ENCODE results near the gene ANKRA2.

Gene ANKRA2, protein sequence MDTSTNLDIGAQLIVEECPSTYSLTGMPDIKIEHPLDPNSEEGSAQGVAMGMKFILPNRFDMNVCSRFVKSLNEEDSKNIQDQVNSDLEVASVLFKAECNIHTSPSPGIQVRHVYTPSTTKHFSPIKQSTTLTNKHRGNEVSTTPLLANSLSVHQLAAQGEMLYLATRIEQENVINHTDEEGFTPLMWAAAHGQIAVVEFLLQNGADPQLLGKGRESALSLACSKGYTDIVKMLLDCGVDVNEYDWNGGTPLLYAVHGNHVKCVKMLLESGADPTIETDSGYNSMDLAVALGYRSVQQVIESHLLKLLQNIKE
- 27.4 reads per million, percentile 54 among the genes with 10 or more reads in this experiment for total RNA-seq

DNA sequence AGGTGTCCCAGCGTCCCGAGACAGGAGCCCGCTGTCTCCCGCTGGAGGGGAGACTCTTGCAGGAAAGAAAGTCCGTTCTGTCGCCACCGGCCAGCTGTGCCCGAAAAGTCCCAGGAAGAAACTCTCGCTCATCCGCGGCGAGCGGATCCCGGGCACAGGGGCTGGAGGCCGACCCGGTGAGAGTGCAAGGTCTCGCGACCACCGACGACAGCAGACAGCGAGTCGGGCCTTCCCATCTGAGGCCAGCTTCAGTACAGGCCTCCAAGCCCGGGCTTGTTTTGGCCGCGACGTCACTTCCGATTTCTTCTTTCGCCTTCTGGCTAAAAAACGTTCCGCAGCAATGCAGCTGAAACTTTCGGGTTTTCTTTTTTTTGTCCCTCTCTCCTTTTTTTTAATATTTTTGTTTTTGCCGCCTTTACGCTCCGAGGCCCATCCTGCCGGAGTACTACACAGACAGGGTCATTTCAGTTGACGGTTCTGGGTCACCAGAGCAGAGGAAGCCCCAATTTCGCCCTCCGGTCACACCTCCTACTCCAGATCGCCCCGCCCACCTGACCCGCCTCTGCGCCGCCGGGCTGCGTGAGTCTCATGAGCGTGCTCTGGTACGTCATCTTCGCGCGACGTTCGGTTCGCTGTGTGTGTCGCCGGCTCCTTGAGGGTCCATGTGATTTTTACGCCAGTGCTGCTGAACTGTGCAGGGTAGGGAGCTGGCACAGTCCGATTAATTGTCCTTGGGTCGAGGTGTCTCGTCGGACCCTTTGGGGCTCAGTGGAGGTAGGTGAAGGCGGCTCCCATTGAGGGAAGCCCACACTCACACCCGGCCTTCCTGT, at the start of gene ANKRA2, which contains the start of gene UTP15:
Gene ANKRA2 (minus strand): TSS at position 501 of the 830 bp plus-strand sequence. CDS start 2,758 bp downstream, outside the sequence.
Gene UTP15 (plus strand): TSS at position 605 of the 830 bp plus-strand sequence. CDS start 1,602 bp downstream, outside the sequence.
- peak; percentile 100 for DNase-seq

DNA sequence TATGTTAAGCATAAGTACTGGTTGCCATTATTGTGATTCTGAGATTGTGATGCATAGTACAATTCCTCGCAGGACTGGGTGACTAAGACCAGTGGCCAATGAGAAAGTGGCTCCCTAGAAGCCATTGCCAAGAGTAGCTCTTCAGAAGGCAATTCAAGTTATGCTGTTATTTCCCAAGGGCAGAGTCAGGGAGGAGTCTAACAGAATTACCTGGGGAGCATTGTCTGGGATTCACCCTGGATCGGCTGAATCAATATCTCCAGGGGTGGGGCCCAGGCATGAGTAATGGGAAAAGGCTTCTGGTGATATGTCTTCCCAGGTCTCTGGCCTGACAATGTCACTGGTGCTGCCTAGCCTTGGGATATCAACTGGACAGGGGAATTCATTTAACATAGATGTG, 49.6 kb upstream of the ANKRA2 start:
- DNase-seq, result no peak

DNA sequence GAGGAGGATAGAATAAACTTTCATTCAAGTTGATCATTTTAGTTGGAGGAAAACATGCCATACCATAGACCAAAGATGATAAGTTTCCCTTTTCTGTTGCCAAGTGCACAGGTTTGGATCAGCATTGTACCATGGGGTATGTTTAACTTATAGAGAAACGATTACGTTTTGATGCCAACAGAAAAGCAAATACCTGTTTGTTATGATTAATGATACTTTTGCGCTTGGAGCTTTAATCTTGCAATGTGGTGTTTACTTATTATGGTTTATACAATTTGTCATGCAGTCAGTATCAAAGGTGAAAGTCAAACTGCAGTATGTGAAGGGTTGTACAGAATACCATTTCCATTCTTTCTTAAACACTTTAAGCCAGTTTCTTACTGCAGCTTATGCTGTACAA, 47.4 kb upstream of the ANKRA2 start:
- no peak for DNase-seq

DNA sequence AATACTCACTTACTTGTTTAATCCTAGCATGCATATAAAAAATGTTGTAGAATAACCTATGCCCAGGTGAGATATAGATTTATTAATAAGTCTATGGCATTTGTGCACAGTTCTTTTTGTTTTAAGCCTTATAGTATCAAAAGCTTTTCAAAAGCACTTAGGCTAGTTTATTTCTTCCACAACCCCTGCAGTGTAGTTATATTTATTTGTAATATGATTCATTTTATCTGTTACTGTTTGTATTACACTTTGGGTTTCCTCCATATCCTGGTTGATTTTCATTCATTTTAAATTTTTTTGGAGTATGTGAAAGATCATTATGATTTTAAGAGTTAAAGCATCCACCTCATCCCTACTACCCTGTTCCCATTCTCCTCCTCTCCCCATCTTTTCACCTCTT, 41.8 kb upstream of the ANKRA2 start:
- no peak for DNase-seq

DNA sequence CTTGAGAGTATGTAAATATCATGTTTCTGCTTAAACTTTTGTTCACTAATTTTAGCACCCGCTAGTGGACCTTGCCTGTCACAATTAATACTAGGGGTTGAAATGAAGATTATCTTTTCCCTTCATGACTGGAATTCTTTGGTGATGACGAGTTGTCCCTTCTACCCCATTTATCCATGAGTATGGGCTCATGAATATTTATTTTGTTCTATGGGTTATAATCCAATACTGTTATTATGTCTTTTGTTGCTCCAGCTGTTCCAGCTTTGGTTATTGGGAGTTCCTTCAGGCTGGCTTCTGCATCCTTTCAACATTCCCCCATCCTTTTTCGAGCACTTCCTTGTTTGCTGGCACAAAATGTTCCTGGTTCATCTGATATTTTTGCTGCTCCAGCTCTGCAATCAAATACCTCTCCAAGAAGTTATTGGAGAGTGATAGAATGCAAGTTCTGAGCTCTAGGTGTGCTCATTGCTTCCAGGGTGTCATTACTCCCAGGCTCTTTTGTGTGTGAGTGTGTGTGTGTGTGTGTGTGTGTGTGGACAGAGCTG, 40.8 kb upstream of the ANKRA2 start:
- no peak for DNase-seq

DNA sequence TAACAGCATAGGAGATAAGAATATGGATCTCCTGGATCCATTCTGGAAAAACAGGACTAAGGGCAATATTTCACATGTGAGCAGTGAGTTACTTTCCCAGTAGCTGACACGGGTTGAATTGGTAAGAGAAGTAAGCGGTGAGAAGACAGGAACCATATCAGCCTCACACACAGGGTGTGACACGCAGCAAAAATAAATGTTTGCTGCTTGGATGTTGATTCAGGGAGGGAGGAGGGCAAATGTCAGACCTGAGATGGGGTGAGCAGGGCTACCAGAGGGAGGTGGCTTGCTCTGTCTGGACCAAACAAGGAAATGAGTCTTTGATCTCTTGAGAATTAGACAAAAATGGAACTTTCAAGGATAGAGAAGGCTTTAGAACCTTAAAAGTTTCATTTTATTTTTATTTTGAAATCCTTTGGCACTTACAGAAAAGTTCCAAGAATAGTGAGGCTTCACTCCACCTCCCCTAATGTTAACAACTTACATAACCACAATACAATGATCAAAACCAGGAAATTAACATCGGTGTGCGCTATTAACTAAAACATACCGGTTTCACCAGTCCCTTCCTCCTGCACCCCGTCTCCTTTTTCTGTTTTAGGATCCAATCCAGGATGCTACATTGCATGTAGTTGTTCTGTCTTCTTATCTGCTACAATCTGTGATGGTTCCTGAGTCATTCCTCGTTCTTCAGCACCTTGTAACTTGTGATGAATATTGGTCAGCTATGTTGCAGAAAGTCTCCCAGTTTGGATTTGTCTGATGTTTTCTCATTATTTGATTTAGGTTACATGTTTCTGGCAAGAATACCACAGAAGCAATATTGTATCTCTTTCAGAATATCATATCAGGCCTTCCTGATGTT, 40.0 kb upstream of the ANKRA2 start:
- DNase-seq, result no peak

DNA sequence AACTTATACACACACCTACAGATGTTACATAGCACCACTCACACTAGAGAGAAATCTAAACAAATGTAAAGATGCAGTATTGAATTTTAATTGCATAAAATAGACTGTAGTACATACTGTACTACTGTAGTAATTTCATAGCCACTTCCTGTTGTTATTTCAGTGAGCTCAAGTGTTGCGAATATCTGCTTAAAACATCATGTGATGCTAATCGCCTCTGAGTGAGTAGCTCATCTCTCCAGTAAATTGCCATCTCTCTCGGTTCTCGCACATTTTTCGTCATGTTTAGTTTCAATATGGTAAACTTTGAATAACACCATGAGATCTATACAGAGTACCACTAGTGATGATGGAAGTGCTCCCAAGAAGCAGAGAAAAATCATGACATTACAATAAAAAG, 38.6 kb upstream of the ANKRA2 start:
- no peak for DNase-seq

DNA sequence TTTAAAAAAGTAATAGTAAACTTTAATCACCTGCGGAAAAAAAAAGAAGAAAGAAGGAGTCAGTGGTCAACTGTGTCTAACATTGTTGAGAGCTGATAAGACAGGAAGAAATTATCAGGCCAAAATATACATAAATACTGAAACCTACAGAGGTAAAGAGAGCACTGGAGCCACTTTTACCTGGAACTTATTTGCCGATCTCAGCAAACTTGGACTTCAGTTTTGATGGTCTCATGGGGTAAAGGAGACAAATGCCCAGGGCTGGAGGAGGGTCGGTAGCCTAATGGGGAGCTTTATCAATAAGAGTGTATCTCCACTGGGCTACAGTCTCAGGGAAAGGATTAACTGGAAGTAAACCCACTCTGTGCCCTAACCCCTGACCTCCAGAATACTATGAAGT, 33.9 kb upstream of the ANKRA2 start:
- no peak for DNase-seq

DNA sequence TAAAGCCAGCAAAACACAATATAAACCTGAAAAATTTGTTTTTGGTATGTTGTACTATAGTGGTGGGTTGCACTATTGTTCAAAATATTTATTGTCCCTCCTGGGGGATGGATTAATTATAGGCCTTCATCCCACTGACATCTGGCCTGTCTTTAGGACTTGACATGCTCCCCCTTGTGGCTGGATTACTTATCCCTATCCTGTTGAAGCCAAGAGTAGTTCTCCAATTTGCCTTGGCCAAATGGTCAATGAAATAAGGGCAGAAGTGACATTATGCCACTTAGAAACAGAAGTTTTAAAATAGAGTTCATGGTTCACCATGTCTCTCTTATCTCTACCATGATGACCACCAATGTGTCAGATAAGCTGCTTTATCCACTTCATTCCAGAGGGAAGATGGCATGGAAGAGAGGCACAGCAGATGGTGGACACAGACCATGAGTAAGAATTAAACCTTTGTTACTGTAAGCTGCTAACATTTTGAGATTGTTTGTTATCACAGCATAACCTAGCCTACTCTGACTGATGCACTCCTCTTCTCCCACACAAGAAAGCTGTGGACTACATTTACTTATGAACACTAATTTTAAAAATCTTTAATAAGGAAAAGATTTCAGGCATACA, 31.4 kb upstream of the ANKRA2 start:
- no peak for DNase-seq

DNA sequence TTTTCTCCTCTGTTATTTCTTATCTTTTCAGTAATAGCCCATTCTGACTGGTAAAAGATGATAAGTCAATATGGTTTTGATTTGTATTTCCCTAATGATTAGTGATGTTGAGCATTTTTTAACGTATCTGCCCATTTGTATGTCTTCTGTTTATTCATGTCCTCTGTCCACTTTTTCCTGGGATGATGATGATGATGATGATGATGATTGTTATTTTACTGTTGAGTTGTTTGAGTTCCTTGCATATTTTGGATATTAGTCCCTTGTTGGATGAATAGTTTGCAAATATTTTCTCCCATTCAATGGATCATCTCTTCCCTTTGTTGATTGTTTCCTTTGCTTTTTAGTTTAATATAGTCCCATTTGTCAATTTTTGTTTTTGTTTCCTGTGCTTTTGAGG, 27.1 kb upstream of the ANKRA2 start:
- no peak for DNase-seq

DNA sequence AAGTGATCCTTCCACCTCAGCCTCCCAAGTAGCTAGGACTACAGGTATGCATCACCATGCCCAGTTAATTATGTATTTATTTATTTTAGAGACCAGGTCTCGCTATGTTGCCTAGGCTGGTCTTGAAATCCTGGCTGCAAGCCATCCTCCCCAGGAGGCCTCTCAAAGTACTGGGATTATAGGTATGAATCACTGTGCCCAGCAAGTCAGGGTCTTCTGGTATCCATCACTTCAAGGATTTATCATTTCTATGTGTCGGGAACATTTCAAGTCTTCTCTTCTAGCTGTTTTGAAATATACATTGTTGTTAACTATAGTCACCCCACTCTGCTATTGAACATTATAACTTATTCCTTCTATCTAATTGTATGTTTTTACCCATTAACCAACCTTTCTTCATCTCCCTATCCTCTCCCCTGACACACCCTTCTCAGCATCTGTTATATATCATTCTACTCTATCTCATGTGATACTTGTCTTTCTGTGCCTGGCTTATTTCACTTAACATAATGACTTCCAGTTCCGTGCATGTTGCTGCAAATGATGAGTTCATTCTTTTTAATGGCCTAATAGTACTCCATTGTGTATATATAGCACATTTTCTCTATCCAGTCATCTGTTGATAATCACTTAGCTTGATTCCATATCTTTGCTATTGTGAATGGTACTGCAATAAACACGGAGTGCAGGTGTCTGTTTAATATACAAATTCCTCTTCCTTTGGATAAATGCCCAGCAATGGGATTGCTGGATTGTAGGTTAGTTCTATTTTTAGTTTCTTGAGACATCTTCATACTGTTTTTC, 26.5 kb upstream of the ANKRA2 start:
- no peak for DNase-seq

DNA sequence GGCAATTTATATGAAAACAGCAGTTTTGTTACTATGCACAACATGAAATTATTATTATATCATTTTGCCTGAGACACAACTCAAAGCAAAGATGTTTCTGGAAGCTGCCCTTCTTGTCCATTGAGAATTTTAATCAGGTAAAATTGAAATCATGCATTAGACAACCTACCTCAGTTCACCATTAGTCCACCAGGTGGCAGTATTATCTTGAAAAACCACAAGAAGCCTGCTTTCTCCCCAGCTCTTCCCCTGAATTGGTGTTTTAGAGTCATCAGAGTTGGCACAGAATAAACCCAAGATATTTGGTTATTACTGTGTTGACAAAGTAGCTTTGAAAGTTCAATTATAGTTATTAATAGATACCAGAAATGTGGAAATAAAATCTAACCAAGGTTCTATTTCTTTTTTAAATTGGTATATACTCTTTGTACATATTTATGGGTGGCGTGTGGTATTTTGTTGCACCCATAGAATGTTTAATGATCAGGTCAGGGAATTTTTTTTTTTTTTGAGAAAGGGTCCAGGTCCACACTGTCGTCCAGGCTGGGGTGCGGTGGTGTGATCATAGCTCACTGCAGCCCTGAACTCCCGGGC, 25.8 kb upstream of the ANKRA2 start:
- peak; percentile 61 for DNase-seq

DNA sequence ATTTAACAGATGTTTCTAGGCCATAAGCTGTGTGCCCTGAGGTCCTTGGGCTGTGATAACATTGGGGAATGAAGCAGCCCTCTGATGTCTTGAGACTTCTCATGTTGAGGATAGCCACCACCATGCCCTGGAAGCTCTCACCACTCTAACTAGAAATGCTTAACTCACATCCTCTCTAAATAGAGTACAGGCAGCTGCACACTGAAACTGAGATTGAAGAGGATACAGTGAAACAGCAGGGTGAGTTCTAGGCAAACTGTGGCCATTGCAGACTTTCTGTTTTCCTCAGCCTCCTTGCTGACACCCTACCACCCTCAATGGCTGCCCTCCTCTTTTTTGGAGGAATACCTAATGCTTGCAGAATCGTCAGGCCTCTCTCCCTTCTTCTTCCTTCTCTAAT, 22.5 kb upstream of the ANKRA2 start:
- DNase-seq, result no peak

DNA sequence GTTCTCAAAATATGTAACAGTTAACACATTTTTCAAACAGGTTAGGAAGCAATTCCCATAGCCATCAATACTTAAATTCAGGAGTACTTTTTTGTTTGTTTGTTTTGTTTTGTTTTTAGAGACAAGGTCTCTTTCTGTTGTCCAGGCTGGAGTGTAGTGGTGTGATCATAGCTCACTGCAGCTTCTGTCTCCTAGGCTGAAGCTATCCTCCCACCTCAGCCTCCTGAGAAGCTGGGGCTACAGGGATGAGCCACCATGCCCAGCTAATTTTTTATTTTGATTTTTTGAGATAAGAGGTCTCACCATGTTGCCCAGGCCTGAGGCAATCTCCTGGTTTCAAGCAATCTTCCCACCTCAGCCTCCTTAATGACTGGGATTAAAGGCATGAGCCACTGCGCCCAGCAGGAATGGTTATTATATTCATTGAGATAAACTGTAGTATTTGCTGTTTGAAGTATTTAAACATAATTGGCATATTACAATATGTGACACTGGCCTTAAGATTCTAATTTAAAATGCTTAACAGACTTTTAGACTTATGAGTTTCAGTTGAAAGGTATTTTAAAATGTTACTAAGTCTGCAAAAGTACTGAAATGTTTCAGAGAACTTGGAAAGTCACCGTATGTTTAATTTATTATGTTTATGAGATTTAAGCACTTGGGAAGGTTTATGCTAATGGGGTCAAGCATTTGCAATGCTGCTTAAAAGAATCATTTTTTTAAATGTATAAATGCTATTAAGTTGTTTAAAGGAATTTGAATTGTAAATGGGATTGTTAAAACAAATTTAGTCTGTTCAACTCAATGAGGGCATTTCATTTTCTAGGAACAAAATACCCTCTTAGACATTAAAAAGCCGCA, 17.1 kb upstream of the ANKRA2 start:
- no peak for DNase-seq

DNA sequence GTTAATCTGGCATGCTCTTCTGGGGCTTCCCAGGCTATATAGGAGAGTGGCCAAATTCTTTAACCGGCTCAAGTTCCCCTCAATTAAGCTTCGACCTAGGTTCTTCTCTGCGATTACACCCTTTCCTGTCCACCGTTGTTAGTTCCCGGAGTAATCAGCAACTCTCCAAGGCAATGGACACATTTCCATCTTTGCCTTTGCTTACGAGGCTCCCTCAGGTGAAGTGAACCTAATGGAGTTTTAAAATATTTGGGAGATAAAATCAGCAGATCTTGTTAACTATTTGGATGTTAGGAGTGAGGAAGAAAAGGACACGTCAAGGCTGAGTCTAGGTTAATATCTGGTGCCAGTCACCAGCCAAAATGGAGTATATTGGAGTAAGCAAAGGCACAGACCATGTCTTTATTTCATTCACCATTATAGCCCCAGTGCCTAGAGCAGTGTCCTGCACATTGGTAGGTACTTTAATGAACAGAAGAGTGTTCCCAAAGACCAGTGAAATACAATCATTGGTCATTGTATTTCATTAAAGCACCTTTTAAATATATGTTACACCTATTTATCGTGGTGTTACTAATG, 619 bp upstream of the ANKRA2 start:
- DNase-seq, result no peak

DNA sequence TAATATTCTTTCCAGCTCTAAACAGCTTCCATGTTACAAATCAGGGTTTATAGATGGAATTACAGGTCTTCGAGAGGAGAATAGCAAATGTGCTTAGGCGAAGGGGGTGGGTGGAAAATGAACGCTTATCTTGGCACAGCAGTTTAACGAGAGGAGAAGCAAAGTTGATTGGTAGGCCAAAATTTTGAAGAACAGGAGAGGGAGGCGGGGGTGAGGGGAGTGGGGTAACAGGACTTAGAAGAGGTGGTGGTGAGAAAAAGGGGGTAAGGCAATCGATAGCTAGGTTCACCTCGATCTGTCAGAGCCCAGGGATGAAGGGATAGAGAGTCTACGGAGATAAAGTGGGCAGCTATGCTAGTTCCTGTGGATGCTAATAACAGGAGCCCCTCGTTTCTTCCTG, 764 bp downstream of the ANKRA2 start:
- DNase-seq, result no peak

DNA sequence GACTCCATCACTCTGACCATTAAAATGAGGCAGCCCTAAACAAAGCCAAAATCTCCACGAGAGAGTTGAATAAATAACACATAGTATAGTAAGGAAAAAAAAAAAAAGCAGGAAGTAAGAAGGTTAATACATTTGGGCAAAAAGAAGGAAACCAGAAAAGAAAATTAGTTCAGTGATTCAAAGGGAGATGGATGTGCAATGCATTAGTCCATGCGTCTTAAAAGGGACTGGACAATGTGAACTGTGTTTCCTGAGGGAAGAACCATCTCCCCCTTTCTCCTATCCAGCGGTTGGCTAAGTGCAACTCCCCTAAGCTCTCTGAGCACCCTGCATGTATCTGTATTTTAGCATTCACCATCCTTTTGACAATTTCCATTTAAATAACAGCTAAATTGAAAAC, 1.4 kb downstream of the ANKRA2 start:
- DNase-seq, result no peak

DNA sequence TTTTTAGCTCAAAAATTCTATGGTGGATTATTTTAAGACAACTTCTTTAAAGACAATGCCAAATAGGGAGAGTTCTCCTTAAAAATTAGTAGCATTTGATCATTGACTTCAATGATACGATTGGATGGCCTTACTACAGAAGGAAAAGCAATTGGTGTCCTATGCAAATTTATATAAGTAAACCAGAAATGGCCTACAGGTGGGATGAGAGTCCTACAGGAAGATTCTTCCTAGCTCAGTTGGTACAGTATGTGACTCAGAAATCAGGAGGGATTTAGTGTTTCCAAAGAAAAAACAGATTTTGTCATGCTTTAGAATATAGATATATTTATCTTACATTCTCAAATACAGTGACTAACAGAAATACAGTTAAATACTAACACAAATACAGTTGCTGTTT, 6.5 kb downstream of the ANKRA2 start:
- DNase-seq, result no peak

DNA sequence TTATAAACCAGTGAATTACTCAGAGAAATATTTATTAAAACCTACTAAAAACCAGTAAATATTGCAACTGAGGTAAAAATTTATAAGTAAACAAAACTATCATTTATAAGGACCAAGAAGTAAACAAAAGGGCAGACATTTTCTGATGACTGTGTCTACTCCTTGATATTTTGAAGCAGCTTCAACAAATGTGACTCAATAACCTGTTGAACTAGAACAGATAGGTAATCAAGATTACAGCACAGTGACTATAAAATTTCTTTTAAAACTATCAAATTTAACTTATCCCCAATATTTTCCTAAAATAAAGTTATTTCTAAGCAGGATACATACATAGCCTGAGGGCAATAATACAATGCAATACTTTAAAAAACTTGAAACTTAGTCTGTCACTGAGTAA, 12.8 kb downstream of the ANKRA2 start:
- no peak for DNase-seq

DNA sequence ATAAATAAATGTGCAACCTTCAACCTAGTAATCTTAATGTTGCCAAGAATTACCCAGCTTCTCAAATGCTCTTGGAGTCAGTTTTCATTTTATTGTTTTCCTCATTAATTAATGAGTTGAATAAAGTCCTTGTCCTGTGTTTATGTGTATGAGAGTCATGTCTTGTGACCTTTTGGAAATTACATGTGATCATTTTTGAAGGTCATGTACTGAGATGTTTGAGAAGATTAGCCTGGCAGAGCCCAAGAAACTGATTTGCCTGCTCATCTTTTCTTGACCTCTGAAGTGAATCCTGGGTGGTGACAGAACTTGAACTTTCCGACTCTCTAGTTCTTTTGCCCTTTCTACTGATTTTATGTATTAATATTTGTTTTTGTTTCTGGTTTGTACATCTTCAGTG, 15.4 kb downstream of the ANKRA2 start:
- DNase-seq, result no peak

All from effector CD4-positive, alpha-beta T cell (primary cell).